K562 (cell line): ENCODE data around the gene SNAP23. TPM values are rescaled to one million over a fixed set of nuclear protein-coding genes. Genes with fewer than 3 reads are reported as not detected.

Experiments
- CCNT2 ChIP-seq: IDR thresholded peaks from 2 replicates; pipeline ENCODE4 v1.6.1; 2011; ENCODE audit warnings: borderline replicate concordance, low read depth, mild to moderate bottlenecking, moderate library complexity, mixed read lengths, low read length; ENCODE audit not compliant: insufficient read length; ENCODE audit errors: extremely low read depth
- CTBP1 ChIP-seq: fragments of 450-650 bp; IDR thresholded peaks from 2 replicates; pipeline ENCODE4 v1.6.1; 2016; ENCODE audit warnings: borderline replicate concordance
- ELF1 ChIP-seq: fragments of 200-800 bp; sonication (Bioruptor generic); IDR thresholded peaks from 2 replicates; pipeline ENCODE4 v1.6.1; 2016; ENCODE audit warnings: missing genetic modification characterization, missing compliant biosample characterization
- FOXA3 ChIP-seq, 2 experiments: fragments of 450-650 bp in 1 of 2; sonication (generic) in 1 of 2; formaldehyde crosslinking; IDR thresholded peaks in 1 of 2; conservative IDR thresholded peaks in 1 of 2; 2 replicates each; pipeline versions ENCODE4 v1.4.0 to v1.8.0; 2020 to 2022; ENCODE audit warnings: mild to moderate bottlenecking in 2 of 2, missing genetic modification reagents in 1 of 2
- FOXK2 ChIP-seq, 2 experiments: fragments of 450-650 bp; IDR thresholded peaks in 1 of 2; conservative IDR thresholded peaks in 1 of 2; 2 replicates each; pipeline ENCODE4 v1.6.1; 2016; ENCODE audit warnings: low read depth in 2 of 2, mild to moderate bottlenecking in 1 of 2
- HDAC3 ChIP-seq: fragments of 450-650 bp; IDR thresholded peaks from 2 replicates; pipeline ENCODE4 v1.6.1; 2018; ENCODE audit warnings: borderline replicate concordance, mild to moderate bottlenecking, moderate library complexity; ENCODE audit not compliant: partially characterized antibody
- PHF8 ChIP-seq: fragments of 200-600 bp; sonication (generic); IDR thresholded peaks from 2 replicates; pipeline ENCODE4 v1.6.1; 2012; ENCODE audit warnings: mixed run types, mild to moderate bottlenecking, inconsistent platforms, low read length, moderate library complexity, borderline replicate concordance
- RB1 ChIP-seq: fragments of 450-650 bp; IDR thresholded peaks from 2 replicates; pipeline ENCODE4 v1.6.1; 2017; ENCODE audit warnings: low read depth, mild to moderate bottlenecking
- RNF2 ChIP-seq: sonication (generic); IDR thresholded peaks from 2 replicates; pipeline ENCODE4 v1.6.1; 2016
- SMARCE1 ChIP-seq: fragments of 450-650 bp; IDR thresholded peaks from 2 replicates; pipeline ENCODE4 v1.7.1; 2016; ENCODE audit warnings: mild to moderate bottlenecking
- SP1 ChIP-seq: sonication (generic); formaldehyde crosslinking; IDR thresholded peaks from 2 replicates; pipeline ENCODE4 v1.8.1; 2022; ENCODE audit warnings: mild to moderate bottlenecking, missing genetic modification reagents
- SPI1 ChIP-seq: IDR thresholded peaks from 2 replicates; pipeline ENCODE4 v1.6.1; 2011; ENCODE audit warnings: low read depth, low read length, control low read depth, borderline replicate concordance
- TBP ChIP-seq: optimal IDR thresholded peaks from 2 replicates; pipeline ENCODE3; 2011; ENCODE audit warnings: low read depth, low read length, improper control_type of control experiment
- ZFX ChIP-seq: sonication (generic); formaldehyde crosslinking; IDR thresholded peaks from 2 replicates; pipeline ENCODE4 v1.8.0; 2022; ENCODE audit warnings: mild to moderate bottlenecking, missing genetic modification reagents, moderate library complexity
- polyA plus RNA-seq, 8 experiments: library from polyadenylated mRNA; depleted of rRNA in 4 of 8; stranded (reverse) in 5 of 8; unstranded in 3 of 8; fragments of >200 nt; fragmentation: Nextera tagmentation in 2 of 8; fragmentation: Illumina TruSeq in 1 of 8; extraction: Ambion mirVana in 2 of 8; extraction: Trizol in 1 of 8; gene quantifications; 2 replicates each; pipeline versions ENCODE4 v1.2.1 to v1.2.3, GENCODE V29; 2011 to 2014; ENCODE audit warnings: inconsistent platforms in 1 of 8, missing spikeins in 1 of 8
- total RNA-seq, 7 experiments: library from RNA; depleted of rRNA in 6 of 7; stranded (reverse); fragments of >200 nt in 6 of 7; fragmentation: Illumina TruSeq in 2 of 7; extraction: Trizol in 2 of 7; gene quantifications; 2 replicates each; pipeline versions ENCODE4 v1.2.1 to v1.2.3, GENCODE V29; 2011 to 2021; ENCODE audit warnings: low replicate concordance in 1 of 7
- TF ChIP-seq, protein P1 (sequence below): sonication (generic); formaldehyde crosslinking; IDR thresholded peaks from 2 replicates; pipeline ENCODE4 v1.4.0; 2020; ENCODE audit warnings: mild to moderate bottlenecking, missing genetic modification reagents
- TF ChIP-seq, protein P2 (sequence below): fragments of 450-650 bp; IDR thresholded peaks from 2 replicates; pipeline ENCODE4 v1.6.1; 2016
- TF ChIP-seq, protein P3 (sequence below): sonication (generic); IDR thresholded peaks from 2 replicates; pipeline ENCODE4 v1.6.1; 2016
- TF ChIP-seq, protein P4 (sequence below): fragments of 450-650 bp; IDR thresholded peaks from 2 replicates; pipeline ENCODE4 v1.6.1; 2016; ENCODE audit warnings: borderline replicate concordance
- TF ChIP-seq, protein P5 (sequence below): fragments of 450-650 bp; IDR thresholded peaks from 2 replicates; pipeline ENCODE4 v1.6.1; 2014; ENCODE audit warnings: low read depth, mild to moderate bottlenecking, moderate library complexity, borderline replicate concordance

SNAP23 gene
- total and polyA plus RNA-seq, 9 of the 15 experiments (the other 6 are each of a cell fraction or from before 2014, with no cell fraction given): 78.9 to 168 (median 117) TPM

DNA sequence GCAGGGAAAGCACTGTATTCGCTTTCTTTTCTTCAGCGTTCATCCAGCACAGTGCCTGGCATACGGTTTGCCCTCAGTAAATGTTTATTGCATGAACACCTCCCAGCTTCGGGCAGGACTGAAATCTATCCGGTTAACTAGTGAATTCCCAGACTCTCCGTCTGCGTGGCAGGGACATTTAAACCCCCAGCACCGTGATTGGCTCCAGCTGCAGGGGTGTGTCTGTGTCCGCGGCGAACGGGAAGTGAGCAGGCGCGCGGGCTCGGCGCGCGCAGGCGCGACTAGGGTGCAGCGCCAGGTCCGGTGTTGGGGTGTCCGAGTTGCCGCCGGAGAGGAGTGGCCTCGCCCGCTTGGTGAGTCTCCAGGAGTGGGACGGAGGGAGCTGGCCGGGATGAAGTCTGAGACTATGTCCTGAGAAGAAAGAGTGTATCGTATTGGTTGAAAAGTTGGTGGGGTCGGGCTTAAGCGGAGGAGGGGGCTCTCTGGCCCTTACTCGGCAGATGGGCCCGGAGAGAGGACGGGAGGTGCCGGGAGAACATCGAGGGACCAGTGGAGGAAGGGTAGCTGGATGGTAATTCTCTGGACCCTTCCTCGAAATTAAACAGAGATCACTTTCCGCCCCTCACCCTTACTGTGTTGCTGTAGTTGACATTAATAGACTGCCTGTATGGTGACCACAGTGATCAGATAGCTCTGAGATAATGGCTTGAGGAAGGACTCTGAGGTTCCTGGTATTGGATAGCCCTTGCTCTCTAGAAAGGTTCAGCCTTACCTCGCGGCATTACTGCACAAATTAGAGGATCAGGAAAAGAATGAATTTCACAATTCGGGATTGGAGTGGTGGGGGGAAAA is at the start of gene SNAP23 (continued):
- TF ChIP-seq, protein P1, sequence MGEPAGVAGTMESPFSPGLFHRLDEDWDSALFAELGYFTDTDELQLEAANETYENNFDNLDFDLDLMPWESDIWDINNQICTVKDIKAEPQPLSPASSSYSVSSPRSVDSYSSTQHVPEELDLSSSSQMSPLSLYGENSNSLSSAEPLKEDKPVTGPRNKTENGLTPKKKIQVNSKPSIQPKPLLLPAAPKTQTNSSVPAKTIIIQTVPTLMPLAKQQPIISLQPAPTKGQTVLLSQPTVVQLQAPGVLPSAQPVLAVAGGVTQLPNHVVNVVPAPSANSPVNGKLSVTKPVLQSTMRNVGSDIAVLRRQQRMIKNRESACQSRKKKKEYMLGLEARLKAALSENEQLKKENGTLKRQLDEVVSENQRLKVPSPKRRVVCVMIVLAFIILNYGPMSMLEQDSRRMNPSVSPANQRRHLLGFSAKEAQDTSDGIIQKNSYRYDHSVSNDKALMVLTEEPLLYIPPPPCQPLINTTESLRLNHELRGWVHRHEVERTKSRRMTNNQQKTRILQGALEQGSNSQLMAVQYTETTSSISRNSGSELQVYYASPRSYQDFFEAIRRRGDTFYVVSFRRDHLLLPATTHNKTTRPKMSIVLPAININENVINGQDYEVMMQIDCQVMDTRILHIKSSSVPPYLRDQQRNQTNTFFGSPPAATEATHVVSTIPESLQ (CRISPR knock-in tag): no peak
- TF ChIP-seq FOXA3 (CRISPR knock-in tag; conservative IDR thresholded peaks at IDR 0.05 in 1 of 2, IDR thresholded peaks at IDR 0.05 in 1 of 2): 0 out of 4 replicates have a peak, but pooled peaks of 1 of the 2 experiments have one; percentile 16
- TF ChIP-seq TBP: peak; percentile 65
- TF ChIP-seq, protein P2, sequence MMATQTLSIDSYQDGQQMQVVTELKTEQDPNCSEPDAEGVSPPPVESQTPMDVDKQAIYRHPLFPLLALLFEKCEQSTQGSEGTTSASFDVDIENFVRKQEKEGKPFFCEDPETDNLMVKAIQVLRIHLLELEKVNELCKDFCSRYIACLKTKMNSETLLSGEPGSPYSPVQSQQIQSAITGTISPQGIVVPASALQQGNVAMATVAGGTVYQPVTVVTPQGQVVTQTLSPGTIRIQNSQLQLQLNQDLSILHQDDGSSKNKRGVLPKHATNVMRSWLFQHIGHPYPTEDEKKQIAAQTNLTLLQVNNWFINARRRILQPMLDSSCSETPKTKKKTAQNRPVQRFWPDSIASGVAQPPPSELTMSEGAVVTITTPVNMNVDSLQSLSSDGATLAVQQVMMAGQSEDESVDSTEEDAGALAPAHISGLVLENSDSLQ: peak; percentile 41
- peak; percentile 76; the same call in 1 of the 2 replicates for TF ChIP-seq PHF8
- TF ChIP-seq ELF1: peak; percentile 69
- TF ChIP-seq, protein P3, sequence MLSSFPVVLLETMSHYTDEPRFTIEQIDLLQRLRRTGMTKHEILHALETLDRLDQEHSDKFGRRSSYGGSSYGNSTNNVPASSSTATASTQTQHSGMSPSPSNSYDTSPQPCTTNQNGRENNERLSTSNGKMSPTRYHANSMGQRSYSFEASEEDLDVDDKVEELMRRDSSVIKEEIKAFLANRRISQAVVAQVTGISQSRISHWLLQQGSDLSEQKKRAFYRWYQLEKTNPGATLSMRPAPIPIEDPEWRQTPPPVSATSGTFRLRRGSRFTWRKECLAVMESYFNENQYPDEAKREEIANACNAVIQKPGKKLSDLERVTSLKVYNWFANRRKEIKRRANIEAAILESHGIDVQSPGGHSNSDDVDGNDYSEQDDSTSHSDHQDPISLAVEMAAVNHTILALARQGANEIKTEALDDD: peak; percentile 50
- TF ChIP-seq, protein P4, sequence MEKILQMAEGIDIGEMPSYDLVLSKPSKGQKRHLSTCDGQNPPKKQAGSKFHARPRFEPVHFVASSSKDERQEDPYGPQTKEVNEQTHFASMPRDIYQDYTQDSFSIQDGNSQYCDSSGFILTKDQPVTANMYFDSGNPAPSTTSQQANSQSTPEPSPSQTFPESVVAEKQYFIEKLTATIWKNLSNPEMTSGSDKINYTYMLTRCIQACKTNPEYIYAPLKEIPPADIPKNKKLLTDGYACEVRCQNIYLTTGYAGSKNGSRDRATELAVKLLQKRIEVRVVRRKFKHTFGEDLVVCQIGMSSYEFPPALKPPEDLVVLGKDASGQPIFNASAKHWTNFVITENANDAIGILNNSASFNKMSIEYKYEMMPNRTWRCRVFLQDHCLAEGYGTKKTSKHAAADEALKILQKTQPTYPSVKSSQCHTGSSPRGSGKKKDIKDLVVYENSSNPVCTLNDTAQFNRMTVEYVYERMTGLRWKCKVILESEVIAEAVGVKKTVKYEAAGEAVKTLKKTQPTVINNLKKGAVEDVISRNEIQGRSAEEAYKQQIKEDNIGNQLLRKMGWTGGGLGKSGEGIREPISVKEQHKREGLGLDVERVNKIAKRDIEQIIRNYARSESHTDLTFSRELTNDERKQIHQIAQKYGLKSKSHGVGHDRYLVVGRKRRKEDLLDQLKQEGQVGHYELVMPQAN: peak; percentile 81
- peak; percentile 53 for TF ChIP-seq RB1
- TF ChIP-seq FOXK2 (conservative IDR thresholded peaks at IDR 0.05 in 1 of 2, IDR thresholded peaks at IDR 0.05 in 1 of 2; ENCODE audit: low read depth in 2 of 2): peak; percentile 69 to 83
- peak; percentile 87 for TF ChIP-seq SPI1
- peak; percentile 53; the same call in 1 of the 2 replicates for TF ChIP-seq SP1 (CRISPR knock-in tag)
- TF ChIP-seq, protein P5, sequence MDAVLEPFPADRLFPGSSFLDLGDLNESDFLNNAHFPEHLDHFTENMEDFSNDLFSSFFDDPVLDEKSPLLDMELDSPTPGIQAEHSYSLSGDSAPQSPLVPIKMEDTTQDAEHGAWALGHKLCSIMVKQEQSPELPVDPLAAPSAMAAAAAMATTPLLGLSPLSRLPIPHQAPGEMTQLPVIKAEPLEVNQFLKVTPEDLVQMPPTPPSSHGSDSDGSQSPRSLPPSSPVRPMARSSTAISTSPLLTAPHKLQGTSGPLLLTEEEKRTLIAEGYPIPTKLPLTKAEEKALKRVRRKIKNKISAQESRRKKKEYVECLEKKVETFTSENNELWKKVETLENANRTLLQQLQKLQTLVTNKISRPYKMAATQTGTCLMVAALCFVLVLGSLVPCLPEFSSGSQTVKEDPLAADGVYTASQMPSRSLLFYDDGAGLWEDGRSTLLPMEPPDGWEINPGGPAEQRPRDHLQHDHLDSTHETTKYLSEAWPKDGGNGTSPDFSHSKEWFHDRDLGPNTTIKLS: peak; percentile 76; the same call in 1 of the 2 replicates
- TF ChIP-seq CTBP1: peak; percentile 16; the same call in 1 of the 2 replicates
- peak; percentile 66 for TF ChIP-seq ZFX (CRISPR knock-in tag)
- TF ChIP-seq HDAC3: no peak
- peak; percentile 84 for TF ChIP-seq CCNT2
- peak; percentile 38; the same call in 1 of the 2 replicates for TF ChIP-seq RNF2
- TF ChIP-seq SMARCE1: peak; percentile 69
